ENCODE measurements around the gene RASL10A.

GRCh38 chr22:29353286-29353685 lies 37.8 kb upstream of the RASL10A start:
- no peak for TF ChIP-seq CTCF (conservative IDR thresholded peaks at IDR 0.05 in 1 of 2, IDR thresholded peaks at IDR 0.05 in 1 of 2; ENCODE audit: extremely low read depth in 1 of 2, insufficient read depth in 1 of 2, low read depth in 1 of 2, low read length in 2 of 2)
- no peak for TF ChIP-seq EZH2 (IDR thresholded peaks at IDR 0.05; ENCODE audit: borderline replicate concordance, low read length)

Data from mammary epithelial cell (primary cell).